ENCODE measurements around the gene LPCAT2. TPM values are rescaled to one million over a fixed set of nuclear protein-coding genes. Genes with fewer than 3 reads are reported as not detected.
"Not testable (repeated sequence)": the region's sequence is repeated elsewhere in the genome, so short reads cannot be mapped to it uniquely, and the experiment has no call there.

Gene LPCAT2
- polyA plus RNA-seq, 1 experiment: 20.6 TPM

GRCh38 chr16:55615071-55615470, 106.2 kb downstream of the LPCAT2 start:
- H3K4me3 ChIP-seq (ENCODE audit: low read depth, low read length): no peak overlapping the region
- ChIA-PET CTCF (no interaction called here), POLR2A (no interaction called here)
- H3K9me3 ChIP-seq (ENCODE audit: control insufficient read depth, insufficient read depth, low read length): no peaks in the 10 kb centered on the region
- H3K27ac ChIP-seq (ENCODE audit: low read depth, low read length): no peak overlapping the region
- no peak for TF ChIP-seq CTCF (IDR thresholded peaks at IDR 0.05; ENCODE audit: low read depth, low read length)
- DNase-seq (ENCODE audit: low read depth, low spot score): no peak
- H3K27me3 ChIP-seq (ENCODE audit: control insufficient read depth, insufficient read depth, low read length): peaks cover 2% of the 10 kb centered on the region

GRCh38 chr16:55615670-55616069, 106.8 kb downstream of the LPCAT2 start:
- H3K27ac ChIP-seq (ENCODE audit: low read depth, low read length); H3K4me3 ChIP-seq (ENCODE audit: low read depth, low read length); CTCF ChIA-PET; DNase-seq (ENCODE audit: low read depth, low spot score); H3K9me3 ChIP-seq (ENCODE audit: control insufficient read depth, insufficient read depth, low read length); H3K27me3 ChIP-seq (ENCODE audit: control insufficient read depth, insufficient read depth, low read length); POLR2A ChIA-PET: not testable (repeated sequence)

GRCh38 chr16:55621771-55622170, 112.9 kb downstream of the LPCAT2 start:
- H3K9me3 ChIP-seq (ENCODE audit: control insufficient read depth, insufficient read depth, low read length): no peaks in the 10 kb centered on the region
- H3K27me3 ChIP-seq (ENCODE audit: control insufficient read depth, insufficient read depth, low read length): no peaks in the 10 kb centered on the region
- no peak for DNase-seq (ENCODE audit: low read depth, low spot score)
- TF ChIP-seq CTCF (IDR thresholded peaks at IDR 0.05; ENCODE audit: low read depth, low read length): no peak
- CTCF ChIA-PET: no interaction called here
- H3K27ac ChIP-seq (ENCODE audit: low read depth, low read length): no peak overlapping the region
- H3K4me3 ChIP-seq (ENCODE audit: low read depth, low read length): no peak overlapping the region
- POLR2A ChIA-PET: no interaction called here

- Histone ChIP-seq H3K27ac (ENCODE audit: low read depth, low read length) (no peak overlapping the region), H3K4me3 (ENCODE audit: low read depth, low read length) (no peak overlapping the region), H3K27me3 (ENCODE audit: control insufficient read depth, insufficient read depth, low read length) (no peaks in the 10 kb centered on the region), H3K9me3 (ENCODE audit: control insufficient read depth, insufficient read depth, low read length) (no peaks in the 10 kb centered on the region)
- ChIA-PET CTCF (interaction anchor here (1.0 kb wide), 1 partner anchor 157 kb away, joined by 4 read pairs; no protein-coding TSS in a partner anchor), POLR2A (no interaction called here)
- no peak for TF ChIP-seq CTCF (IDR thresholded peaks at IDR 0.05; ENCODE audit: low read depth, low read length)
- DNase-seq (ENCODE audit: low read depth, low spot score): no peak
Measured at GRCh38 chr16:55622272-55622671, 113.4 kb downstream of the LPCAT2 start.

GRCh38 chr16:55622930-55623561, 114.2 kb downstream of the LPCAT2 start:
- Histone ChIP-seq H3K9me3 (ENCODE audit: control insufficient read depth, insufficient read depth, low read length) (no peaks in the 10 kb centered on the region), H3K27me3 (ENCODE audit: control insufficient read depth, insufficient read depth, low read length) (peaks cover 3% of the 10 kb centered on the region), H3K4me3 (ENCODE audit: low read depth, low read length) (no peak overlapping the region), H3K27ac (ENCODE audit: low read depth, low read length) (no peak overlapping the region)
- CTCF ChIA-PET: interaction anchor here (0.6 to 1.0 kb wide), 2 partner anchors 103 to 158 kb away, joined by 3 to 4 read pairs; no protein-coding TSS in a partner anchor
- no peak for DNase-seq (ENCODE audit: low read depth, low spot score)
- POLR2A ChIA-PET: no interaction called here
- peak; percentile 3; the same call in 1 of the 2 replicates for TF ChIP-seq CTCF (IDR thresholded peaks at IDR 0.05; ENCODE audit: low read depth, low read length)

Measured in AG04450 (cell line).